ENCODE data around the gene MRGPRX4. TPM values are rescaled to one million over a fixed set of nuclear protein-coding genes. Genes with fewer than 3 reads are reported as not detected.
"Not testable (repeated sequence)": the region's sequence is repeated elsewhere in the genome, so short reads cannot be mapped to it uniquely, and the experiment has no call there.

The MRGPRX4 gene
- total RNA-seq, 1 experiment from 2014 or later, result not detected

DNA sequence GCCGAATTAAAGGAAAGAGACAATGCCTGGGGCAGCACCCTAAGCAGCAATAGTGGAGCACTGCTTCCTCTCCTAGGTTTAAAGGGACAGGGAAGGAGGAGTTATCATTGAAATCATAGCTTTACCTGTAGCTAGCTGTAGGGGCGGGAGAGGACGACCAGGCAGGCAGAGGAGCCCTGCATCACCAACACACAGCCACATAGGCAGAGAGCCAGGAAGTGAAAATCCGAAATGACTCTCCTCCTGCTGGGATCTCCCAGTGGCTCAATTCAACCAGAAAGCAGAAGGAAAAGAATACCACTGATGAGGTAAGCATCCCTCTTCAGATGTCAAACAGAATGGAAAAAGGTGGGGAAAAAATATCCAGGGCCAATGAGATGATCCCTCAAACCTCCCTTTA, 20.4 kb downstream of the MRGPRX4 start:
- Histone ChIP-seq H3K79me2 (ENCODE audit: low read depth) (no peaks in the 10 kb centered on the region), H3K27me3 (ENCODE audit: insufficient read depth, low read depth) (peaks cover 46% of the 10 kb centered on the region; the same call in 1 of the 2 replicates), H2AFZ (no peak overlapping the region), H3K4me2 (no peak overlapping the region), H3K36me3 (ENCODE audit: low read depth) (no peaks in the 10 kb centered on the region), H4K20me1 (ENCODE audit: insufficient read depth) (no peaks in the 10 kb centered on the region), H3K4me1 (replicated peaks; ENCODE audit: insufficient read depth) (no peaks in the 10 kb centered on the region), H3K27ac (no peak overlapping the region), H3K9me3 (ENCODE audit: insufficient read depth, low read depth) (no peaks in the 10 kb centered on the region), H3K4me3 (no peak overlapping the region), H3F3A (ENCODE audit: insufficient read depth, low read depth) (no peaks in the 10 kb centered on the region), H3K9me2 (ENCODE audit: insufficient read depth) (no peaks in the 10 kb centered on the region)
- intact Hi-C loops (cut with micrococcal nuclease; ENCODE audit: unreplicated experiment), result no loop called here
- TF ChIP-seq EZH2 (IDR thresholded peaks at IDR 0.05; ENCODE audit: low read depth), result no peak
- TF ChIP-seq, protein P1, sequence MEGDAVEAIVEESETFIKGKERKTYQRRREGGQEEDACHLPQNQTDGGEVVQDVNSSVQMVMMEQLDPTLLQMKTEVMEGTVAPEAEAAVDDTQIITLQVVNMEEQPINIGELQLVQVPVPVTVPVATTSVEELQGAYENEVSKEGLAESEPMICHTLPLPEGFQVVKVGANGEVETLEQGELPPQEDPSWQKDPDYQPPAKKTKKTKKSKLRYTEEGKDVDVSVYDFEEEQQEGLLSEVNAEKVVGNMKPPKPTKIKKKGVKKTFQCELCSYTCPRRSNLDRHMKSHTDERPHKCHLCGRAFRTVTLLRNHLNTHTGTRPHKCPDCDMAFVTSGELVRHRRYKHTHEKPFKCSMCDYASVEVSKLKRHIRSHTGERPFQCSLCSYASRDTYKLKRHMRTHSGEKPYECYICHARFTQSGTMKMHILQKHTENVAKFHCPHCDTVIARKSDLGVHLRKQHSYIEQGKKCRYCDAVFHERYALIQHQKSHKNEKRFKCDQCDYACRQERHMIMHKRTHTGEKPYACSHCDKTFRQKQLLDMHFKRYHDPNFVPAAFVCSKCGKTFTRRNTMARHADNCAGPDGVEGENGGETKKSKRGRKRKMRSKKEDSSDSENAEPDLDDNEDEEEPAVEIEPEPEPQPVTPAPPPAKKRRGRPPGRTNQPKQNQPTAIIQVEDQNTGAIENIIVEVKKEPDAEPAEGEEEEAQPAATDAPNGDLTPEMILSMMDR (conservative IDR thresholded peaks at IDR 0.05), result no peak
- BruUV-seq (replicated peaks), result no TSS peak
- peak in 1 of 2 experiments; percentile 8 for DNase-seq
- POLR2A ChIA-PET (ENCODE audit: unreplicated experiment), result no interaction called here
- CTCF ChIA-PET, result no interaction called here

DNA sequence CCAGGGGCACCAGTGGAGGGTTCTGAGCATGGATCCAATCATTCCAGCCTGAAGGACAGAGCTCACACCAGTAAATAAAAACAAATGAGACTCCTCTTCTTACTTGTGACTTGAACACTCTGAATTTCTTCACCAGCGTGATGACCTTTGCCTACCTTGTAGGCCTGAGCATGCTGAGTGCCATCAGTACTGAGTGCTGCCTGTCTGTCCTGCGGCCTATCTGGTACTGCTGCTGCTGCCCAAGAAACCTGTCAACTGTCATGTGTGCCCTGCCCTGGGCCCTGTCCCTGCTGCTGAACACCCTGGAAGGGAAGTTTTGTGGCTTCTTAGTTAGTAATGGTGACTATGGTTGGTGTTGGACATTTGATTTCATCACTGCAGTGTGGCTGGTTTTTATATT, 23.9 kb downstream of the MRGPRX4 start:
- no TSS peak for BruUV-seq (replicated peaks)
- no peak overlapping the region for H3K4me3 ChIP-seq
- no peak overlapping the region for H2AFZ ChIP-seq
- no peak for TF ChIP-seq EZH2 (IDR thresholded peaks at IDR 0.05; ENCODE audit: low read depth)
- TF ChIP-seq, protein P1 (conservative IDR thresholded peaks at IDR 0.05), result no peak
- H3K9me2 ChIP-seq (ENCODE audit: insufficient read depth), result no peaks in the 10 kb centered on the region
- ChIA-PET POLR2A (ENCODE audit: unreplicated experiment) (no interaction called here), CTCF (no interaction called here)
- no peaks in the 10 kb centered on the region for H3K4me1 ChIP-seq (replicated peaks; ENCODE audit: insufficient read depth)
- H3K27me3 ChIP-seq (ENCODE audit: insufficient read depth, low read depth), result peaks cover 36% of the 10 kb centered on the region; the same call in 1 of the 2 replicates
- no peaks in the 10 kb centered on the region for H3F3A ChIP-seq (ENCODE audit: insufficient read depth, low read depth)
- intact Hi-C loops (cut with micrococcal nuclease; ENCODE audit: unreplicated experiment), result no loop called here
- H3K27ac ChIP-seq, result no peak overlapping the region
- no peaks in the 10 kb centered on the region for H3K9me3 ChIP-seq (ENCODE audit: insufficient read depth, low read depth)
- H3K36me3 ChIP-seq (ENCODE audit: low read depth), result no peaks in the 10 kb centered on the region
- no peaks in the 10 kb centered on the region for H4K20me1 ChIP-seq (ENCODE audit: insufficient read depth)
- no peak for DNase-seq
- no peaks in the 10 kb centered on the region for H3K79me2 ChIP-seq (ENCODE audit: low read depth)
- no peak overlapping the region for H3K4me2 ChIP-seq

DNA sequence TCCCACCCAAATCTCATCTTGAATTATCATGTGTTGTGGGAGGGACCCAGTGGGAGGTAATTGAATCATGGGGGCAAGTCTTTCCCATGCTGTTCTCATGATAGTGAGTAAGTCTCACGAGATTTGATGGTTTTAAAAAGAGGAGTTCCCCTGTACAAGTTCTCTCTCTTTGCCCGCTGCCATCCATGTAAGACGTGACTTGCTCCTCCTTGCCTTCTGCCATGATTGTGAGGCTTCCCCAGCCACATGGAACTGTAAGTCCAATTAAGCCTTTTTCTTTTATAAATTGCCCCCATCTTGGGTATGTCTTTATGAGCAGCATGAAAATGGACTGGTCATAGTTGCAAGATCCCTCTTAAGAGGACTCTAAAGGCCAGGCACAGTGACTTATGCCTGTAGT, 25.1 kb downstream of the MRGPRX4 start:
- H3K27me3 ChIP-seq (ENCODE audit: insufficient read depth, low read depth), result peaks cover 32% of the 10 kb centered on the region; the same call in 1 of the 2 replicates
- H3K9me3 ChIP-seq (ENCODE audit: insufficient read depth, low read depth); H2AFZ ChIP-seq; H3K4me3 ChIP-seq; H3K4me2 ChIP-seq; H3K36me3 ChIP-seq (ENCODE audit: low read depth); DNase-seq; POLR2A ChIA-PET (ENCODE audit: unreplicated experiment); H3K9me2 ChIP-seq (ENCODE audit: insufficient read depth); H4K20me1 ChIP-seq (ENCODE audit: insufficient read depth); H3K79me2 ChIP-seq (ENCODE audit: low read depth); intact Hi-C loops (cut with micrococcal nuclease; ENCODE audit: unreplicated experiment); CTCF ChIA-PET; H3K27ac ChIP-seq; BruUV-seq (replicated peaks); H3F3A ChIP-seq (ENCODE audit: insufficient read depth, low read depth); H3K4me1 ChIP-seq (replicated peaks; ENCODE audit: insufficient read depth): not testable (repeated sequence)

DNA sequence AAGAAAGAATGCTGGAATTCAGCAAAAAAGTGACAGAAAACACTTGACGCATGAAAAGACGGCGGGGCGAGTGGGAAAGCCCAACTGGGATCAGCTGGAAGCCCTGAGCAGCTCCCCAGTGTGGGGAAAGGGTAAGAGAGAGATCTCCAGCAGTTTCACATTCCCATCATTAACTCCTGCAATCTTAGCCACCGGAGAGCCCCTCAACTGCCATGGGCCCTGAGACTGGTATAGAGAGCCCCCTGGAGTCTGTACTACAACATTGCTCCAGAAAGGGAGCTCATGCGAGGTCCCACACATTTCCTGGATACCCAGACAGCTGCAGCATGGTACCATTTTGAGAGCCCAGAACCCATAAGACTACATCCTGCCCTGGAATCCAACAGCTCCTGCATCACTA, 31.1 kb downstream of the MRGPRX4 start:
- ChIA-PET CTCF (interaction anchor here (0.5 to 0.6 kb wide), 5 partner anchors 26 to 519 kb away, joined by 4 to 15 read pairs (median 4); no protein-coding TSS in a partner anchor), POLR2A (ENCODE audit: unreplicated experiment) (interaction anchor here (0.6 kb wide), 1 partner anchor 207 kb away, joined by 3 read pairs; no protein-coding TSS in a partner anchor)
- H3K4me2 ChIP-seq, result no peak overlapping the region
- no peaks in the 10 kb centered on the region for H3F3A ChIP-seq (ENCODE audit: insufficient read depth, low read depth)
- intact Hi-C loops (cut with micrococcal nuclease; ENCODE audit: unreplicated experiment), result no loop called here
- no peaks in the 10 kb centered on the region for H3K36me3 ChIP-seq (ENCODE audit: low read depth)
- no peaks in the 10 kb centered on the region for H3K9me3 ChIP-seq (ENCODE audit: insufficient read depth, low read depth)
- H3K4me1 ChIP-seq (replicated peaks; ENCODE audit: insufficient read depth), result no peaks in the 10 kb centered on the region
- no peak overlapping the region for H3K4me3 ChIP-seq
- no peak overlapping the region for H3K27ac ChIP-seq
- no peak for DNase-seq
- no peaks in the 10 kb centered on the region for H3K27me3 ChIP-seq (ENCODE audit: insufficient read depth, low read depth)
- H2AFZ ChIP-seq, result no peak overlapping the region
- no peaks in the 10 kb centered on the region for H4K20me1 ChIP-seq (ENCODE audit: insufficient read depth)
- no peaks in the 10 kb centered on the region for H3K79me2 ChIP-seq (ENCODE audit: low read depth)
- H3K9me2 ChIP-seq (ENCODE audit: insufficient read depth), result no peaks in the 10 kb centered on the region
- BruUV-seq (replicated peaks), result no TSS peak
- TF ChIP-seq, protein P1 (conservative IDR thresholded peaks at IDR 0.05), result peak; percentile 41
- TF ChIP-seq EZH2 (IDR thresholded peaks at IDR 0.05; ENCODE audit: low read depth), result no peak
